ENCODE data around the gene AGAP3.

The AGAP3 gene

DNA sequence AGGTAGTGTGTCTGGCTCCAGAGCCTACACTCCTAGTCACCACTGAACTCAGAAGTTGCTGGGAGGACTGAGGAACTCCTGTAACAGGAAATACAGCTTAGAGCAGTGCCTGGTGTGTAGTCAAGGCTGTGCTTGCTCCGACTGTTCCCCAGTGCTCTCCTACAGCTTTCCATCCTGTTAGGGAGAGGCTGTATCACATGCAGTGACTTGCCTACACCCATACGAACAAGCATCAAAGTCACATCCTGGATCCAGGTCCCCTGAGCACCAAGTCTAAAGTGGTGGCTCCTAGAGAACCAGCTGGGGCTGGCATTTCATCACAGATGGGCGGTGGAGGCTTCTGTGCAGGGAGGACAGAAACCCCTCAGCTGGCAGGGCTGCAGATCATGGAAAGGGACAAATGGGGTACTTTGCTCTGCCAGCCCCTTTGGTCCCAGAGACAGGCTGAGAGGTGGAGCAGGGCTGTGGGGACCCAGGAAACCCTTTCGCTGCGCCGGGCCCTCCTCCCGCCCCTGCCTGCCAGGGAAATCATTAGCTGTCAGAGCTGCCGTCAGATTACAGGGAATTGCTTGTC lies 93.1 kb downstream of the AGAP3 start:
- DNase-seq: no peak

DNA sequence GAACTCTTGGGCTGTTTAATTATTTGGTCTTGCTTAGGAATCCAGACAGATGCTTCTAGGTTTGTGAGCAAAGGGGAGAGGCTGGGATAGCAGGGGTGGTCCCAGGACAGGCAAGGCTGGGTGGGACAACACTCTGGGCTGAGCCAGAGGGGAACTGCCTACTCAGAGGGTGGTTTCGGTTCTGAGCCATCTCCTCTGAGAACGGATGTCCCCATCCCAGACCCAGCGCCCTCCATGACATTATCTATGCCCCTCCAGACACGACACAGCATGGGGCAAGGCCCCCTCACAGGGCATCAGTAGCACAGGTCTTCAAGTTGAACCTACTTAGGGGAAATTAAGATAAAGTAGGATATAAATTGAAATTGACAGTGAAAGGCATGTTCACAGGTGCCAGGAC lies 93.7 kb downstream of the AGAP3 start:
- DNase-seq: no peak

DNA sequence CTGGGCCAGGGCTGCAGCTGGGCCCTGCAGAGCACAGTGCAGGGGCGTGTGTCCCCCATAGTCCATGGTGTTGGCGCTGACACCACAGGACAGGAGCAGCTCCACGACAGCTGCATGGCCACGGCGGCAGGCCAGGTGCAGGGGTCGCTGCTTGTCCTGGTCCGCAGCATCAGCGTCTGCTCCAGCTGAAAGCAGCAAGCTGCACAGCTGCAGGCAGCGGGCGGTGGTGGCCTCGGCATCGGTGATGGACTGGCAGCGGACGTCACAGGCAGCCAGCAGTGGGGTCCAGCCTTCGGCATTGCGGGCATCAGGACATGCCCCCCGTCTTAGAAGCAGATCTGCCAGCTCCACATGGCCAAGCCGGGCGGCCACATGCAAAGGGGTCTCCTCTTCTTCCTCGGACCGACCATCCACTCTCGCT lies 94.7 kb downstream of the AGAP3 start:
- DNase-seq: peak in 2 of 56 donors; percentile 20 to 22

DNA sequence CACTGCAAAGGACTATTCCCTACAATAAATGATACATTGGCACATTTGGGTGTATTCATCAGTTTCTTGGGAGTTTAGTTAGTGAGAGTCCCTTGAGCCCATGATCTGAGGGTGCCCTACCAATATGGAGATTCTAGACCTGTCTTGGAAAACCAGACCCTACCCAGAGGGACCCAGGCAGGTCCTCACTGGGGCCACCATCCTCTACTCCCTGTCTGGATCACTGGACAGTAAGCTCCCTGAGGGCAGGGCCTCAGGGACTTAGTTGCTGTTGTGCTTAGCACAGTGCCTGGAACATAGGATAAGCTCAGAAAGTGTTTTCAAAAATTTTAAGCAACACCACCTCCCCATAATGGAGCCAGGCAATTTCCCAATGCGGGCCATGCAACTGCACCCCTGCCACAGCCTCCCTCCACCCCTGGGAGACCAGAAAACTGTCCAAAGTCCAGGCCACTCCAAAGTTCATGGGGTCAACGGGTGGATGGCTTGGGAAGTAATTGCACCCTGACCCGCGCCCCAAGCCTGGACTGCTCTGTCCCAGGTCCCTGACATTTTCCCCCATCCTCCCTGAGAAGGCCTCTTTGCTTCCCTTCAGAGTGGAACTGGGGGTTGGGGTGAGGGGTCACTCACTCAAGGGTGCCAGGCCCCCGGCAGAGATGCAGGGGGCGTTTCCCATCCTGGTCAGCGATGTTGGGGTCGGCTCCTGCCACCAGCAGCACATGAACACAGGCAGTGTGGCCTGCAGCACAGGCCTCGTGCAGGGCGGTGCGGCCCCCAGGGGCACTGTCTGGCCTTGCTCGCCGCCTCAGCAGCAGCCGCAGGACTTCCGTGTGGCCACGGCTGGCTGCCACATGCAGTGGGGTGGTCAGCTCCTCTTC lies 99.7 kb downstream of the AGAP3 start:
- DNase-seq: no peak

DNA sequence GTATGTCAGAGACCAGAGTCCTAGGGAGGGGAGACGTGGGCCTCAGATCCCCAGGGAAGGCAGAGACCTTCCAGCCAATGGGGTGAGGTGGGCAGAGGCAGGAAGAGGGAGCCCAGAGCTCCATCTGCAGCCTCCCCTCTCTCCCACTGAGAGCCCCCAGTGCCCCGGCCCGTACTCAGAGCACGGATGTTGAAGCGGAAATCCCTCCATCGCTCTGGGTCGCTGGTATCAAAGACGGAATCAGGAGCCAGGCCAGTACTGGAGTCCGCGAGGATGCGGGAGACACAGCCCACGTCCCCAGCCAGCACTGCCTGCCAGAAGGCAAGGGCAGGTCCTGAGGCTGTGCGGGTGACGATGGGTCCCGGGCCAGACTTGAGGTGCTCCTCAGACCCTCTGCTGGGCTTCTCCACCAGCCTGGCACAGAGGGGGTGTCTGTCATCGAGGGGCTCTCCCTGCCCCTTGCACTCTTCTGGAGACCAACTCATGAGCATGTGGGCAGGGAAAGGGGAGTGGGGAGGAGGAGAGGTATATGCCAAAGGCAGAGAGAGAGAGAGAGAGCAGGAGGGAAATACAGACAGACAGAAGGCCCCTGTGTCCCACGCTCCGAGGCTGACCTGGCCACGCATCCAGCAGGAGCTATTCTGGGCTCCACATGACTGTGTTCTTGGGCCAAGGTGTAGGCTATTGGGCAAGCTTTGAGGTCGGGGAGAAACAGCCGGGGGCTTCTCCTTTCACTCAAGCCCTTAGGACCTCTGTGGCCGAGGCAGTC lies 100.5 kb downstream of the AGAP3 start, which contains the start of gene ASB10:
Gene ASB10, minus strand, starts transcription at position 611 of the 769 bp plus-strand sequence. Its CDS starts 120 bp downstream, at position 491.
- no peak for DNase-seq

DNA sequence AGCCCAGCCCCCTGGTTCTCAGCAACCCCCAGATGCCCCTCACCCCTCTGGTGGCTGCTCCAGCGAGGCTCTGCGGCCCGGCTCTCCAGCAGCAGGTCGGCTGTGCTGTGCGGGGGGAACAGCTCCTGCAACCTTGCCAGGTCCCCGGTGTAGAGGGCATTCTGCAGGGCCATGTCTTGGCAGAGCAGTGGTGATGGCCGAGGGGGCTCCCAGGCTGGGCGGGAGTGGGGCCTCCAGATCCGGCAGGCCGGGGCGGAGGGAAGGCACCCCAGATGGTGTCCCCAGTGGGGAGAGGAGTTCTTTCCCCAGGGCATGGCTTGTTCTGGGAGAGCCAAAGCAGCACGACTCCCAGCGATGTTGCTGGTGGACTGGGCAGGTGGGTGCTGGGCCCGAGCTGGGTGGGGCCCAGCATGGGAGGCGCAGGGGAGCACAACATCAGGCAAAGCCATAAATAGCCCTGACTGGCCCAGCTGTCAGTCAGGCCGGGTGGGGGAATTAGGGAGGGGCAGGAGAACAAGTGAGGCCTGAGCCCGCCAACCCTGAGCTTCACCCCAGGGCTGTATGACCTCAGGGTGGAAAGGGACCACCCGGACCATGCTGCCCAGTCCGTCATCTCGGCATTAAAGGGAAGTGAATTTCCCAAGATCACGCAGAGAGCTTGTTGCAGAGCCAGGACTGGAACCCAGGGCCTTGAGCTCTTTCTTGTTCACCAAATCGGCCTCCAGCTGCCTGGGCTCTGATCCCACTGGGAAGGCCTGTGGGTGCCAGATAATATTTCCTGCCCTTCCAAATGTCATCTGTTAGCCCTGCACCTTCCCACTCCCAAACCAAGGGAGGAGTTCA lies 101.4 kb downstream of the AGAP3 start:
- DNase-seq: no peak

DNA sequence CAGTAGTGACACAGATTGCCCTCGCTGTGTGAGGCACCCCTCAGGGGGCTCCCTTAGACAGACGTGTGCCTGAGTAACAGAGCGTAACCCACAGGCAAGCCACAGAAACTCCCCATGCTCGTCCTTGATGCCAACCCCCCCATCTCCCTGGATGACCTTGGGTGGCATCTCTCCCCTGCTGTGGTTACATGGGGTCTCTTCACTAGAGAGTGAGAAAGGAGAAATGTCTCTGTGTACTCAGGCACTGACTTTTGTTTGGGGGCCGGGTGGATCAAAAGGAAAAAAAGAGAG lies 101.9 kb downstream of the AGAP3 start:
- no peak for DNase-seq

DNA sequence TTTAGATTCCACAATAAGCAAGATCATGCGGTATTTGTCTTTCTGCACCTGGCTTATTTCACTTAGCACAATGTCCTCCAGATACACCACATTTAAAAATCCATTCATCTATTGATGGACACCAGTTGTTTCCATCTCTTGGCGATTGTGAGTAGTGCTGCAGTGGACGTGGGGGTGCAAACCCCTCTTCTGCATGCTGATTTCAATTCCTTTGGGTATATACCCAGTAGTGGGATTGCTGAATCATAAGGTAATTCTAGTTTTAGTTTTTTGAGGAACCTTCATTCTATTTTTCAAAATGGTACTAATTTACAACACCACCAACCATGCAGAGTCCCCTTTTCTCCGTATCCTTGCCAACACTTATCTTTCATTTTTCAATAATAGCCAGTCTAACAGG lies 102.8 kb downstream of the AGAP3 start:
- DNase-seq: no peak

DNA sequence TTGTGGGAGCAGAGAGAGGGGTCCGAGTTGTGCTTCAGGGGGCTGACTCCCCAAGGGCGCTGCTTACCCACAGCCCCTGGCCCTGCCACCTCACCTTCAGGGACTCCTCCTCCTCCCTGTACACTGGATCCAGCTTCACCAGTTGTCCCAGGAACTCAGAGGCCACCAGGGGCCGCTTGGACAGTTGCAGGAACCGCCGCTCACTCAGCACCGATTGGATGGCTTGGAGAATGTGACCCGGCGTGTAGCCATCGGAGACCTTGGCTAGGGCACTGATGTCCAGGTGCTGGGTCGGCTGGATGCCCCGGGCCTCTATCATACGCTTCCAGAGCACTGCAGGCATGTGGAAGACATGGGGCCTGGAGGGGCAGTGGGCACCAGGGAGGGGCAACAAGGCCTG lies 105.3 kb downstream of the AGAP3 start:
- DNase-seq: no peak

DNA sequence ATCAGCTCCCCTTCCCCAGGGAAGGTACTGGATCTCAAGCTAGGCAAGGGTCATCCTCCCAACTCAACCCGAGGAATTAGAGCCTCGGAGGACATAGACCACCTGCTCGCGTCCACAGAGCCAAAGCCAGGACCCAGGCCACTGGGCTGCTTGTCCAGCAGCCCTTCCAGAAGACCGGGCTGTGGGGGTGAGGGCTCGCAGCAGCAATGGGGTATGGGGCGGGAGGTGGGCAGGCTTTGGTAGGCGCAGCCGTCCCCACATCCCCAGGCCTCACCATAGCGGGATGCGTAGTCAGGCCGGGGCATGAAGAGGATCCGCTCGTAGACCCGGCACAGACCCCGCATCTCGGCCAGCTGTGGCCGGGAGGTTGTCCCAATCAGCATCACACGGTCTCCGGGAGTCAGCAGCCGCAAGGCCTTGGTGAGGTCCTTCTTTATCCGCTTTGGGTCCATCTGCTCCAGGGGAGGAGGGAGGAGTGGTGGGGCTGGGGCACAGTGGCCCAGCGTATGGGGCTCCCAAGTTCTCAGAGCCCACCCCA lies 105.8 kb downstream of the AGAP3 start:
- no peak for DNase-seq

DNA sequence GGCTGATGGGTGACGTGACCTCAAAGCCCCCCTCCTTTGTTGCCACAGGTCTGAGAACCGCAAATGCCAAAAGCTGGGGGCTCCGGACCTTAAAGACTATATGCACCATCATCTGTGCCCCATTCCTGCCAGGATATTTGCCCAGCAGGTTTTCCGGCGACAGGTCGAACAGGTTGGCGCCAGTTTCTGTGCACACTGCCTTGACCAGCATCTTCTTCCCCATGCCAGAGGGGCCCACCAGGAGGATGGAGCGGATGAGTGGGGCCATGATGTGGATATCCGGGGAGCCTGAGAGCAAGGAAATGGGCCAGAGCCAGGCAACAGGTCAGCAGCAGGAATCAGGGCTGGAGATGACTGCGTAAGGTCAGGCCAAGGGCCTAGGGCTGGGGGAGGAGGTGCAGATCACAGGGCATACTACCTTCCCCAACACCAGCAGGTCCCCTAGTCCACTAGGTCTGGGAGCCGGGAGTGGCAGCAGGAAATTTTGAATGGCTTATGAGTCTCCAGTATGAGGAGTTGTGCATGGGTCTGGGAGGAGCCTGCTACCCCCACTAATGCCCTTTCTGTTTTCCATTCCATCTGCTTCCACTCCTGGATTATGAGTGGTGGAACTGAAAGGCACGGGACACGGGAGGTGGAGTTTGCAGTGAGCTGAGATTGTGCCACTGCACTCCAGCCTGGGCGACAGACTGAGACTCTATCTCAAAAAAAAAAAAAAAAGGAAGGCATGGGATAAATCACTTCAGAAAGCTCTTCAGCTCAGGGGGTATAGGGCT lies 107.1 kb downstream of the AGAP3 start:
- no peak for DNase-seq
